Thyroid gland (tissue), 4 donors: ENCODE measurements around the gene TMCC2.

Experiments
- POLR2A ChIP-seq, 2 donors: fragments of 450-650 bp; IDR thresholded peaks; one replicate each; pipeline ENCODE4 v1.6.1; 2017; ENCODE audit warnings: antibody characterized with exemption in 2 of 2, mild to moderate bottlenecking in 2 of 2, moderate library complexity in 1 of 2
- TF ChIP-seq, protein P1 (sequence below), 6 experiments: fragments of 200-600 bp in 3 of 6; fragments of 450-650 bp in 3 of 6; sonication (generic) in 3 of 6; IDR thresholded peaks; one replicate each; pipeline ENCODE4 v1.5.1; 2016 to 2019; ENCODE audit warnings: antibody characterized with exemption in 6 of 6, mild to moderate bottlenecking in 2 of 6, inconsistent platforms in 1 of 6, moderate library complexity in 1 of 6

- TF ChIP-seq, protein P1, sequence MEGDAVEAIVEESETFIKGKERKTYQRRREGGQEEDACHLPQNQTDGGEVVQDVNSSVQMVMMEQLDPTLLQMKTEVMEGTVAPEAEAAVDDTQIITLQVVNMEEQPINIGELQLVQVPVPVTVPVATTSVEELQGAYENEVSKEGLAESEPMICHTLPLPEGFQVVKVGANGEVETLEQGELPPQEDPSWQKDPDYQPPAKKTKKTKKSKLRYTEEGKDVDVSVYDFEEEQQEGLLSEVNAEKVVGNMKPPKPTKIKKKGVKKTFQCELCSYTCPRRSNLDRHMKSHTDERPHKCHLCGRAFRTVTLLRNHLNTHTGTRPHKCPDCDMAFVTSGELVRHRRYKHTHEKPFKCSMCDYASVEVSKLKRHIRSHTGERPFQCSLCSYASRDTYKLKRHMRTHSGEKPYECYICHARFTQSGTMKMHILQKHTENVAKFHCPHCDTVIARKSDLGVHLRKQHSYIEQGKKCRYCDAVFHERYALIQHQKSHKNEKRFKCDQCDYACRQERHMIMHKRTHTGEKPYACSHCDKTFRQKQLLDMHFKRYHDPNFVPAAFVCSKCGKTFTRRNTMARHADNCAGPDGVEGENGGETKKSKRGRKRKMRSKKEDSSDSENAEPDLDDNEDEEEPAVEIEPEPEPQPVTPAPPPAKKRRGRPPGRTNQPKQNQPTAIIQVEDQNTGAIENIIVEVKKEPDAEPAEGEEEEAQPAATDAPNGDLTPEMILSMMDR (IDR thresholded peaks at IDR 0.05): no peak
- TF ChIP-seq POLR2A (IDR thresholded peaks at IDR 0.05): peak; percentile 35 to 65
These were observed 56.8 kb downstream of the TMCC2 start for GRCh38 chr1:205284420-205285144.
